ENCODE measurements around the gene LAD1.
A peak's percentile ranks its signal among the peaks of the same experiment; 100 is the strongest.

LAD1 gene

DNA sequence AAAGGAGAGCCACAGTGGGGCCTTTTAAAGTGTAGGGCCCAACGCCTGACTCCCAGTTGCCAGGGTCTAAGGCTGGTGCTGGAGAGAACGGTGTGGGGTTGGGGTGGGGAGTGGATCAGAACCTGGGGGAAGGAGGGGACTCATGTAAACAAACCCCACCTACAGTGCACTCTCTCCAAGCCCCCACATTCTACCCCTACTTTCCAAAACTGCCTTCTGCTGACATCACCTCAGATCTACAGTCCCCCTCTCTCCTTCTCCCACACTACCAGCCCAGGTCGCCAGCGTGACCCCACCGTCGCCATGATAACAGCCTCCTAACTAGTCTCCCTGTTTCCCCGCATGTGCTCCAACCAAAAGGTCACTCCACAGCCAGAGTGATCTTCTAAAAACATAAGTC lies 48.2 kb downstream of the LAD1 start:
- H4K91ac ChIP-seq (ENCODE audit: low read depth, low read length), result no peak overlapping the region
- H3K23ac ChIP-seq (ENCODE audit: low read length), result no peak overlapping the region
- H3K4me3 ChIP-seq (ENCODE audit: low read depth, low read length), result no peak overlapping the region
- H3K14ac ChIP-seq (ENCODE audit: low read length), result no peak overlapping the region
- no peak overlapping the region for H4K12ac ChIP-seq (ENCODE audit: low read depth, low read length)
- no peak overlapping the region for H2BK12ac ChIP-seq (ENCODE audit: low read length)
- no peak overlapping the region for H3K9ac ChIP-seq (ENCODE audit: low read length)
- H2AFZ ChIP-seq (ENCODE audit: insufficient read depth, low read length, poor library complexity), result no peak overlapping the region
- H2BK120ac ChIP-seq (ENCODE audit: insufficient read depth, low read length, poor library complexity), result no peak overlapping the region
- no peak overlapping the region for H2BK5ac ChIP-seq (ENCODE audit: low read depth, low read length, poor library complexity)
- H3K79me2 ChIP-seq (ENCODE audit: control insufficient read depth, insufficient read depth, low read length, poor library complexity), result no peaks in the 10 kb centered on the region
- no peaks in the 10 kb centered on the region for H3K9me3 ChIP-seq (ENCODE audit: insufficient read depth, low read depth, low read length)
- H3K4me1 ChIP-seq (ENCODE audit: control insufficient read depth in 1 of 2, insufficient read depth in 2 of 2, low read length in 2 of 2), result peaks cover 9 to 23% of the 10 kb centered on the region in 2 experiments
- H3K36me3 ChIP-seq (ENCODE audit: control insufficient read depth in 1 of 2, insufficient read depth in 2 of 2, low read length in 2 of 2), result no peaks in the 10 kb centered on the region
- H3K18ac ChIP-seq (ENCODE audit: low read length), result no peak overlapping the region
- no peak overlapping the region for H3K27ac ChIP-seq (ENCODE audit: low read depth, low read length)
- no peak overlapping the region for H4K8ac ChIP-seq (ENCODE audit: low read depth, low read length)
- no peaks in the 10 kb centered on the region for H3K27me3 ChIP-seq (ENCODE audit: insufficient read depth, low read length)
- no CpG with 5 or more reads among the region's 7 CpGs for WGBS (ENCODE audit: extremely low coverage, insufficient coverage, insufficient read length)
- no peaks in the 10 kb centered on the region for H3K79me1 ChIP-seq (ENCODE audit: low read length)
- H3K4me2 ChIP-seq (ENCODE audit: low read length), result no peak overlapping the region
- no peak overlapping the region for H2AK5ac ChIP-seq (ENCODE audit: low read length)
- DNase-seq, result no peak
- H3K4ac ChIP-seq (ENCODE audit: low read depth, low read length), result no peak overlapping the region

DNA sequence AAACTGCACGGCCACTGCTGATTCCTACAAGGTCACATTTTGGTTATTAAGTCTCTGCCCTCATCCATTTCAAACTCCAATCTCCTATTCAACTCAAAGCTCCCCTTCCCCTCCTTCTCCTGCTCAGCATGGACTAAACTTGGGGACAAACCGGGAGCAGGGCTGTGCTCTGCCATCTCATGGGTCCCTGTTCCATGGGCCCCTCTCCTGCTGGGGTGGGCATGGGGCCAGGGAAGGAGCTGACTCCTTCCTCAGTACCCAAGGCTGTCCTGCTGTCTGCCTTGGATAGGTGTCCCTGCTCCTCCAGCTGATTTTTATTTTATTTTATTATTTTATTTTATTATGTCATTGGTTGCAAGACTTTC lies 48.8 kb downstream of the LAD1 start:
- H3K79me2 ChIP-seq (ENCODE audit: control insufficient read depth, insufficient read depth, low read length, poor library complexity), result no peaks in the 10 kb centered on the region
- H3K4me3 ChIP-seq (ENCODE audit: low read depth, low read length), result no peak overlapping the region
- H3K36me3 ChIP-seq (ENCODE audit: control insufficient read depth in 1 of 2, insufficient read depth in 2 of 2, low read length in 2 of 2), result no peaks in the 10 kb centered on the region
- no peak overlapping the region for H3K23ac ChIP-seq (ENCODE audit: low read length)
- no peak overlapping the region for H4K8ac ChIP-seq (ENCODE audit: low read depth, low read length)
- no peak overlapping the region for H3K9ac ChIP-seq (ENCODE audit: low read length)
- no peak overlapping the region for H4K12ac ChIP-seq (ENCODE audit: low read depth, low read length)
- no peak overlapping the region for H2AFZ ChIP-seq (ENCODE audit: insufficient read depth, low read length, poor library complexity)
- no peak overlapping the region for H2AK5ac ChIP-seq (ENCODE audit: low read length)
- H3K79me1 ChIP-seq (ENCODE audit: low read length), result no peaks in the 10 kb centered on the region
- no CpG with 5 or more reads among the region's 2 CpGs for WGBS (ENCODE audit: extremely low coverage, insufficient coverage, insufficient read length)
- no peak for DNase-seq
- H2BK5ac ChIP-seq (ENCODE audit: low read depth, low read length, poor library complexity), result no peak overlapping the region
- no peak overlapping the region for H3K14ac ChIP-seq (ENCODE audit: low read length)
- H3K27ac ChIP-seq (ENCODE audit: low read depth, low read length), result no peak overlapping the region
- no peaks in the 10 kb centered on the region for H3K27me3 ChIP-seq (ENCODE audit: insufficient read depth, low read length)
- no peak overlapping the region for H3K4ac ChIP-seq (ENCODE audit: low read depth, low read length)
- no peak overlapping the region for H2BK120ac ChIP-seq (ENCODE audit: insufficient read depth, low read length, poor library complexity)
- no peak overlapping the region for H2BK12ac ChIP-seq (ENCODE audit: low read length)
- no peak overlapping the region for H3K18ac ChIP-seq (ENCODE audit: low read length)
- H3K9me3 ChIP-seq (ENCODE audit: insufficient read depth, low read depth, low read length), result no peaks in the 10 kb centered on the region
- H4K91ac ChIP-seq (ENCODE audit: low read depth, low read length), result no peak overlapping the region
- no peak overlapping the region for H3K4me2 ChIP-seq (ENCODE audit: low read length)
- H3K4me1 ChIP-seq (ENCODE audit: control insufficient read depth in 1 of 2, insufficient read depth in 2 of 2, low read length in 2 of 2), result peaks cover 9 to 23% of the 10 kb centered on the region in 2 experiments

DNA sequence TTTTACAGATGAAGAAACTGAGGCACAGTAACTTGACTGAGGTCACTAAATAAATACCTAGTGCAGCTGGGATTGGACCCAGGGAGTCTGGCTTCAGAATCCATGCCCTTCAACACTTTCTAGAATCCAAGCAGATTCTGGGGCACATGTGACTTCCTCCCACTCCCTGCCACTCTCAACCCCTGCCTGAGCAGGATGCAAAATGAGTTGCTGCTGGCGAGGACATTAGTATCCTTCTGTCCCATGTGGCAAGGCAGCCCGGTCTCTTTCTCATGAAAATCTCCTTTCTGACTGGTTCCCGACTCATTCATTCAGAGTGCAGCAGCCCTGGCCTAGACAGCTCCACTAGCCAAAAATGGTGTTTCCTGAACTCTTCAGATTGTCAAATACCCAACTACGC lies 50.0 kb downstream of the LAD1 start:
- Histone ChIP-seq H3K79me1 (ENCODE audit: low read length) (no peaks in the 10 kb centered on the region), H3K4me1 (ENCODE audit: control insufficient read depth in 1 of 2, insufficient read depth in 2 of 2, low read length in 2 of 2) (peaks cover 9 to 23% of the 10 kb centered on the region in 2 experiments), H3K27me3 (ENCODE audit: insufficient read depth, low read length) (no peaks in the 10 kb centered on the region), H2AK5ac (ENCODE audit: low read length) (no peak overlapping the region), H3K23ac (ENCODE audit: low read length) (no peak overlapping the region), H3K14ac (ENCODE audit: low read length) (no peak overlapping the region), H3K9me3 (ENCODE audit: insufficient read depth, low read depth, low read length) (no peaks in the 10 kb centered on the region), H2BK120ac (ENCODE audit: insufficient read depth, low read length, poor library complexity) (no peak overlapping the region), H4K12ac (ENCODE audit: low read depth, low read length) (no peak overlapping the region), H3K36me3 (ENCODE audit: control insufficient read depth in 1 of 2, insufficient read depth in 2 of 2, low read length in 2 of 2) (no peaks in the 10 kb centered on the region), H3K4ac (ENCODE audit: low read depth, low read length) (no peak overlapping the region), H3K18ac (ENCODE audit: low read length) (no peak overlapping the region), H3K9ac (ENCODE audit: low read length) (no peak overlapping the region), H3K4me3 (ENCODE audit: low read depth, low read length) (no peak overlapping the region), H2BK12ac (ENCODE audit: low read length) (no peak overlapping the region), H4K8ac (ENCODE audit: low read depth, low read length) (no peak overlapping the region), H3K79me2 (ENCODE audit: control insufficient read depth, insufficient read depth, low read length, poor library complexity) (no peaks in the 10 kb centered on the region), H4K91ac (ENCODE audit: low read depth, low read length) (no peak overlapping the region), H3K4me2 (ENCODE audit: low read length) (no peak overlapping the region), H2AFZ (ENCODE audit: insufficient read depth, low read length, poor library complexity) (no peak overlapping the region), H2BK5ac (ENCODE audit: low read depth, low read length, poor library complexity) (no peak overlapping the region), H3K27ac (ENCODE audit: low read depth, low read length) (no peak overlapping the region)
- no peak for DNase-seq
- WGBS (ENCODE audit: extremely low coverage, insufficient coverage, insufficient read length), result no CpG with 5 or more reads among the region's 4 CpGs

DNA sequence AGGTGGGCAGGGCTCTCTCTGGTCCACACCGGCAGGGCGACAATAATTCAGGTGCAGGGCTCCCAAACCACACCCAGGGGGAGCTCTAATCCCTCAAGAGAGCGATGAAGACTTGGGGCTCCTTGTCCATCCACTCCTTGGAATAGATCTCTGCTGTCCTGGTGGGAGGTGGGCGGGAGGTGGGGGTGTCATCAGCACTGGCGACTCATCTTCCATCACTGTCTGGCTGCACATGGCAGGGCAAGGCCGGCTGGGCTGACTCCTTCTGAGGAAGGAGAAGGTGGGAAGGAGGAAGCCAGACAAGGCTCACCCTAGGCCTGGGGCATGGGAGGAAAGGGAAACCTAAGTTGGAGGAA lies 50.9 kb downstream of the LAD1 start:
- H3K4me3 ChIP-seq (ENCODE audit: low read depth, low read length), result no peak overlapping the region
- peaks cover 9 to 21% of the 10 kb centered on the region in 2 experiments for H3K4me1 ChIP-seq (ENCODE audit: control insufficient read depth in 1 of 2, insufficient read depth in 2 of 2, low read length in 2 of 2)
- no peak overlapping the region for H2BK120ac ChIP-seq (ENCODE audit: insufficient read depth, low read length, poor library complexity)
- H3K79me1 ChIP-seq (ENCODE audit: low read length), result no peaks in the 10 kb centered on the region
- H3K27me3 ChIP-seq (ENCODE audit: insufficient read depth, low read length), result no peaks in the 10 kb centered on the region
- H3K4me2 ChIP-seq (ENCODE audit: low read length), result no peak overlapping the region
- no peak overlapping the region for H3K18ac ChIP-seq (ENCODE audit: low read length)
- no peaks in the 10 kb centered on the region for H3K79me2 ChIP-seq (ENCODE audit: control insufficient read depth, insufficient read depth, low read length, poor library complexity)
- H2BK12ac ChIP-seq (ENCODE audit: low read length), result no peak overlapping the region
- no peak overlapping the region for H3K27ac ChIP-seq (ENCODE audit: low read depth, low read length)
- peak in 1 of 2 donors; percentile 56 for DNase-seq
- H2AK5ac ChIP-seq (ENCODE audit: low read length), result no peak overlapping the region
- H3K9me3 ChIP-seq (ENCODE audit: insufficient read depth, low read depth, low read length), result no peaks in the 10 kb centered on the region
- no CpG with 5 or more reads among the region's 6 CpGs for WGBS (ENCODE audit: extremely low coverage, insufficient coverage, insufficient read length)
- no peak overlapping the region for H3K9ac ChIP-seq (ENCODE audit: low read length)
- peak overlapping the region; percentile 6 for H2AFZ ChIP-seq (ENCODE audit: insufficient read depth, low read length, poor library complexity)
- H4K8ac ChIP-seq (ENCODE audit: low read depth, low read length), result peak overlapping the region; percentile 49
- H3K4ac ChIP-seq (ENCODE audit: low read depth, low read length), result no peak overlapping the region
- H3K23ac ChIP-seq (ENCODE audit: low read length), result no peak overlapping the region
- no peak overlapping the region for H3K14ac ChIP-seq (ENCODE audit: low read length)
- no peak overlapping the region for H4K12ac ChIP-seq (ENCODE audit: low read depth, low read length)
- no peak overlapping the region for H2BK5ac ChIP-seq (ENCODE audit: low read depth, low read length, poor library complexity)
- H3K36me3 ChIP-seq (ENCODE audit: control insufficient read depth in 1 of 2, insufficient read depth in 2 of 2, low read length in 2 of 2), result no peaks in the 10 kb centered on the region
- no peak overlapping the region for H4K91ac ChIP-seq (ENCODE audit: low read depth, low read length)

All from trophoblast cell (in vitro differentiated cells and primary cell).